B cell (primary cell): ENCODE data around the gene ADAP1. TPM values are rescaled to one million over a fixed set of nuclear protein-coding genes. Genes with fewer than 3 reads are reported as not detected.

Source experiments
- ATAC-seq: fragments of 200-7000 bp; cut with Tn5 transposase; one replicate; pipeline ENCODE4 v1.10.0; 2021; ENCODE audit warnings: low read depth, mild to moderate bottlenecking, moderate number of reproducible peaks, moderate library complexity
- CTCF ChIA-PET: fragments of 350-600 bp; sonication (Branson Sonifier 250); formaldehyde crosslinking; loops from one replicate; lab custom pipeline; 2021; ENCODE audit warnings: antibody characterized with exemption, inconsistent platforms; lab: Charles Lee
- POLR2A ChIA-PET: fragments of 350-600 bp; sonication (Branson Sonifier 250); formaldehyde crosslinking; loops from one replicate; lab custom pipeline; 2021; ENCODE audit warnings: antibody characterized with exemption; lab: Charles Lee
- DNase-seq: peaks from one replicate; pipeline ENCODE4 v3.0.0; 2013
- H2AFZ ChIP-seq: 2 replicates; pipeline ENCODE4 v1.6.1; 2012; ENCODE audit warnings: mild to moderate bottlenecking, low read depth, low read length; ENCODE audit not compliant: insufficient read depth, poor library complexity, severe bottlenecking
- H3K27ac ChIP-seq, 2 donors: 1 replicate in 1 of 2; 2 replicates in 1 of 2; pipeline ENCODE4 v1.5.1; 2012 to 2013; ENCODE audit warnings: low read length in 2 of 2, mild to moderate bottlenecking in 2 of 2, moderate library complexity in 1 of 2
- H3K27me3 ChIP-seq, 4 experiments: fragments of 200-600 bp in 1 of 4; sonication (generic) in 1 of 4; replicated peaks in 1 of 4; 1 replicate in 2 of 4; 2 replicates in 2 of 4; pipeline versions ENCODE4 v1.6.1 to v1.7.0; 2013 to 2016; ENCODE audit warnings: low read length in 3 of 4, mild to moderate bottlenecking in 2 of 4, mixed read lengths in 1 of 4, moderate library complexity in 1 of 4; ENCODE audit not compliant: insufficient read depth in 4 of 4, control insufficient read depth in 3 of 4; ENCODE audit errors: control extremely low read depth in 1 of 4
- H3K36me3 ChIP-seq, 2 experiments: replicated peaks in 1 of 2; 1 replicate in 1 of 2; 2 replicates in 1 of 2; pipeline versions ENCODE4 v1.6.1 to v1.7.1; 2013; ENCODE audit warnings: low read length in 1 of 2; ENCODE audit not compliant: insufficient read depth in 2 of 2, control insufficient read depth in 1 of 2; ENCODE audit errors: control extremely low read depth in 1 of 2, extremely low read depth in 1 of 2
- H3K4me1 ChIP-seq, 2 donors: fragments of 200-600 bp in 1 of 2; sonication (generic) in 1 of 2; 1 replicate in 1 of 2; 2 replicates in 1 of 2; pipeline versions ENCODE4 v1.5.1 to v1.6.1; 2013 to 2017; ENCODE audit warnings: low read length in 2 of 2; ENCODE audit not compliant: control insufficient read depth in 2 of 2, insufficient read depth in 2 of 2
- H3K4me2 ChIP-seq: replicated peaks from 2 replicates; pipeline ENCODE3; 2012; ENCODE audit warnings: mild to moderate bottlenecking, low read depth, low read length; ENCODE audit not compliant: poor library complexity, severe bottlenecking
- H3K4me3 ChIP-seq, 5 experiments: fragments of 200-600 bp in 1 of 5; sonication (generic) in 1 of 5; 1 replicate in 3 of 5; 2 replicates in 2 of 5; pipeline versions ENCODE4 v1.5.1 to v1.7.0; 2011 to 2016; ENCODE audit warnings: low read length in 4 of 5, mild to moderate bottlenecking in 4 of 5, low read depth in 2 of 5, control low read depth in 1 of 5, moderate library complexity in 1 of 5; ENCODE audit not compliant: insufficient read depth in 1 of 5; ENCODE audit errors: control extremely low read depth in 1 of 5, extremely low read depth in 1 of 5
- H3K79me2 ChIP-seq: fragments of 200-600 bp; sonication (generic); one replicate; pipeline ENCODE4 v1.6.0; 2016; ENCODE audit warnings: low read length; ENCODE audit not compliant: control insufficient read depth, insufficient read depth
- H3K9ac ChIP-seq: fragments of 200-600 bp; sonication (generic); 2 replicates; pipeline ENCODE4 v1.6.1; 2017; ENCODE audit warnings: mild to moderate bottlenecking, low read length, moderate library complexity
- H3K9me3 ChIP-seq, 3 donors: one replicate each; pipeline versions ENCODE4 v1.6.1 to v1.7.1; 2013; ENCODE audit warnings: low read length in 2 of 3; ENCODE audit not compliant: control insufficient read depth in 2 of 3, insufficient read depth in 1 of 3; ENCODE audit errors: control extremely low read depth in 1 of 3
- H4K20me1 ChIP-seq: 2 replicates; pipeline ENCODE4 v1.6.0; 2012; ENCODE audit warnings: mild to moderate bottlenecking, low read length; ENCODE audit not compliant: insufficient read depth, control insufficient read depth, poor library complexity, severe bottlenecking
- H3K27ac Mint-ChIP-seq: one replicate; pipeline ENCODE4 v1.8.0; 2021; ENCODE audit warnings: mixed read lengths
- H3K27me3 Mint-ChIP-seq: one replicate; pipeline ENCODE4 v1.8.0; 2021; ENCODE audit warnings: mixed read lengths
- H3K4me1 Mint-ChIP-seq: one replicate; pipeline ENCODE4 v1.8.0; 2021; ENCODE audit warnings: mixed read lengths
- H3K4me3 Mint-ChIP-seq: one replicate; pipeline ENCODE4 v1.8.0; 2021; ENCODE audit warnings: mixed read lengths
- H3K9me3 Mint-ChIP-seq: one replicate; pipeline ENCODE4 v1.8.0; 2022; ENCODE audit warnings: mixed read lengths; ENCODE audit not compliant: insufficient read depth
- EZH2 ChIP-seq: IDR thresholded peaks from 2 replicates; pipeline ENCODE4 v1.6.1; 2012; ENCODE audit warnings: borderline replicate concordance, low read depth, mild to moderate bottlenecking, moderate library complexity, low read length; ENCODE audit not compliant: insufficient read depth, poor library complexity, severe bottlenecking
- WGBS: methylation state at CpG from one replicate; pipeline ENCODE4 v1.1.5; 2013; ENCODE audit warnings: missing lambda C conversion rate; ENCODE audit not compliant: insufficient coverage; 5-methylcytosine and 5-hydroxymethylcytosine counted together
- intact Hi-C: fragments of 100-400 bp; cut with micrococcal nuclease; formaldehyde crosslinking; loops from one replicate; pipeline ENCODE4 v1.10.0; 2022
- polyA plus RNA-seq: library from polyadenylated mRNA; depleted of rRNA; stranded (reverse); fragments of >200 nt; gene quantifications from 2 replicates; pipeline ENCODE4 v1.2.3, GENCODE V29; 2012
- total RNA-seq, 2 donors: library from RNA; stranded (reverse); fragments of 120-200 nt in 1 of 2; gene quantifications; 1 replicate in 1 of 2; 2 replicates in 1 of 2; pipeline versions ENCODE4 v1.2.3 to v1.2.4, GENCODE V29; 2013 to 2022
- TF ChIP-seq, protein P1 (sequence below): fragments of 200-600 bp; IDR thresholded peaks from one replicate; pipeline ENCODE4 v1.8.0; 2022; ENCODE audit warnings: antibody characterized with exemption, mild to moderate bottlenecking

Gene ADAP1
- total and polyA plus RNA-seq, 2 donors (not counting 1 experiment from before 2014, with no cell fraction given): 10.8 to 12.9 TPM

GRCh38 chr7:991729-992656 lies 37.5 kb upstream of the ADAP1 start:
- H3K4me3 Mint-ChIP-seq: no peak overlapping the region
- ChIA-PET CTCF (interaction anchor here (1.0 to 10.9 kb wide), 34 partner anchors 9 to 191 kb away, joined by 3 to 496 read pairs (median 12); partner anchors contain the start of genes ADAP1, COX19, CYP2W1 and GPR146), POLR2A (interaction anchor here (0.6 to 6.2 kb wide), 8 partner anchors 17 to 148 kb away, joined by 3 to 47 read pairs (median 6); partner anchors contain the start of genes COX19 and GPR146)
- Histone ChIP-seq H3K4me2 (no peak overlapping the region), H3K4me3 (no peak overlapping the region), H3K79me2 (no peaks in the 10 kb centered on the region), H3K36me3 (peaks cover 0 to 5% of the 10 kb centered on the region in 2 experiments), H3K27me3 (peaks cover 0 to 30% (median 5%) of the 10 kb centered on the region in 4 experiments), H2AFZ (no peak overlapping the region), H3K4me1 (peaks cover 0 to 9% of the 10 kb centered on the region in 2 donors), H3K27ac (no peak overlapping the region), H3K9me3 (no peaks in the 10 kb centered on the region), H4K20me1 (peaks cover 17% of the 10 kb centered on the region), H3K9ac (no peak overlapping the region)
- no peak overlapping the region for H3K27ac Mint-ChIP-seq
- H3K27me3 Mint-ChIP-seq: no peaks in the 10 kb centered on the region
- no peak for TF ChIP-seq EZH2
- TF ChIP-seq, protein P1, sequence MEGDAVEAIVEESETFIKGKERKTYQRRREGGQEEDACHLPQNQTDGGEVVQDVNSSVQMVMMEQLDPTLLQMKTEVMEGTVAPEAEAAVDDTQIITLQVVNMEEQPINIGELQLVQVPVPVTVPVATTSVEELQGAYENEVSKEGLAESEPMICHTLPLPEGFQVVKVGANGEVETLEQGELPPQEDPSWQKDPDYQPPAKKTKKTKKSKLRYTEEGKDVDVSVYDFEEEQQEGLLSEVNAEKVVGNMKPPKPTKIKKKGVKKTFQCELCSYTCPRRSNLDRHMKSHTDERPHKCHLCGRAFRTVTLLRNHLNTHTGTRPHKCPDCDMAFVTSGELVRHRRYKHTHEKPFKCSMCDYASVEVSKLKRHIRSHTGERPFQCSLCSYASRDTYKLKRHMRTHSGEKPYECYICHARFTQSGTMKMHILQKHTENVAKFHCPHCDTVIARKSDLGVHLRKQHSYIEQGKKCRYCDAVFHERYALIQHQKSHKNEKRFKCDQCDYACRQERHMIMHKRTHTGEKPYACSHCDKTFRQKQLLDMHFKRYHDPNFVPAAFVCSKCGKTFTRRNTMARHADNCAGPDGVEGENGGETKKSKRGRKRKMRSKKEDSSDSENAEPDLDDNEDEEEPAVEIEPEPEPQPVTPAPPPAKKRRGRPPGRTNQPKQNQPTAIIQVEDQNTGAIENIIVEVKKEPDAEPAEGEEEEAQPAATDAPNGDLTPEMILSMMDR: no peak
- H3K4me1 Mint-ChIP-seq: peaks cover 11% of the 10 kb centered on the region
- DNase-seq (no peak), ATAC-seq (no peak)
- WGBS: 89% methylated on average over 30 of the region's 34 CpGs
- no peaks in the 10 kb centered on the region for H3K9me3 Mint-ChIP-seq
- intact Hi-C loops: loop anchor here (2.0 kb wide), 1 partner anchor 37 kb away; no protein-coding TSS in a partner anchor
